ENCODE results near the gene S100A1. TPM values are rescaled to one million over a fixed set of nuclear protein-coding genes. Genes with fewer than 3 reads are reported as not detected.

S100A1 gene
- total and polyA plus RNA-seq, 2 of the 8 experiments (the other 6 are each of a cell fraction or from before 2014, with no cell fraction given): 2.0 TPM; not detected in 1

DNA sequence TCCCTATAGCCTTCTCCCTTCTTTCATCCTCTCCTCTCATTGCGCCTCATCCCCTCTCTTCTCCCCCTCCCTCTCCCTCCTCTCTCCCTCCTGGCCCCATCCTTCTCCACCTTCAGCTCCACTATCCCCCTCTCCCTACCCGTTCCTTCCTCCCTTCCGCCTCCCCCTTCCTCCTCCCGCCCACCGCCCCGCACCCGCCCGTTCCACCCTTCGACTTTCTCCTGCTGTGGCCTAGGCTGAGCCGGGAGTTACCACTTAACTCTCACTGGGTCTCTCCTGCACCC is 51.8 kb downstream of the S100A1 start:
- H4K8ac ChIP-seq (ENCODE audit: extremely low read depth, insufficient read depth, low read length): no peak overlapping the region
- peaks cover 3 to 9% (median 6%) of the 10 kb centered on the region in 4 experiments; a peak in 6 of 7 replicates for H3K4me1 ChIP-seq (replicated peaks in 1 of 4; ENCODE audit: control insufficient read depth in 3 of 4, insufficient read depth in 4 of 4, low read length in 3 of 4)
- H2BK5ac ChIP-seq (ENCODE audit: low read depth, low read length): no peak overlapping the region
- no peak overlapping the region for H3K23ac ChIP-seq (ENCODE audit: insufficient read length)
- H3K4me3 ChIP-seq (ENCODE audit: extremely low read depth in 1 of 4, insufficient read depth in 2 of 4, low read depth in 3 of 4, low read length in 4 of 4): peak overlapping the region; percentile 38 to 76 (median 69); a peak in 7 of 8 replicates
- H3K4me2 ChIP-seq (ENCODE audit: insufficient read depth in 1 of 2, low read depth in 2 of 2, low read length in 2 of 2): peak overlapping the region; percentile 82 to 97
- H2BK15ac ChIP-seq (ENCODE audit: low read length): peak overlapping the region; percentile 9; the same call in 1 of the 2 replicates
- H2BK20ac ChIP-seq (ENCODE audit: low read length): no peak overlapping the region
- no peak overlapping the region for H3K18ac ChIP-seq (ENCODE audit: extremely low read depth, low read length)
- no CpG with 5 or more reads among the region's 10 CpGs for WGBS, 2 experiments (ENCODE audit: extremely low coverage in 1 of 2, insufficient coverage in 1 of 2, insufficient read length in 1 of 2, insufficient replicate concordance in 2 of 2, low coverage in 1 of 2, low lambda C conversion rate in 2 of 2, missing lambda C conversion rate in 1 of 2)
- no peak for TF ChIP-seq RBBP5 (IDR thresholded peaks at IDR 0.05; ENCODE audit: borderline replicate concordance, low read depth, low read length)
- no peak for TF ChIP-seq TAF7 (optimal IDR thresholded peaks at IDR 0.05; ENCODE audit: borderline replicate concordance, low read depth, low read length)
- no peak for TF ChIP-seq TEAD4 (IDR thresholded peaks at IDR 0.05; ENCODE audit: low read depth, low read length)
- no peak for TF ChIP-seq BACH1 (IDR thresholded peaks at IDR 0.05; ENCODE audit: low read length)
- TF ChIP-seq GABPA (IDR thresholded peaks at IDR 0.05; ENCODE audit: borderline replicate concordance, insufficient read depth, low read length): no peak
- TF ChIP-seq SUZ12 (IDR thresholded peaks at IDR 0.05; ENCODE audit: low read length): no peak
- TF ChIP-seq JUN (IDR thresholded peaks at IDR 0.05; ENCODE audit: low read depth, low read length): no peak
- TF ChIP-seq PHF8 (conservative IDR thresholded peaks at IDR 0.05; ENCODE audit: low read depth, low read length): no peak
- no peak for TF ChIP-seq SP2 (IDR thresholded peaks at IDR 0.05; ENCODE audit: low read length)
- no peak for TF ChIP-seq CHD1 (IDR thresholded peaks at IDR 0.05; ENCODE audit: low read depth, low read length)
- no peak for TF ChIP-seq NANOG (IDR thresholded peaks at IDR 0.05; ENCODE audit: insufficient read depth, low read depth, low read length, poor library complexity, severe bottlenecking)
- POLR2A ChIA-PET (ENCODE audit: partially characterized antibody): interaction anchor here (0.6 to 3.3 kb wide), 11 partner anchors 17 to 311 kb away, joined by 3 to 17 read pairs (median 5); partner anchors contain the start of genes CHTOP, INTS3, RPS27 and S100A13
- FAIRE-seq (no peak), DNase-seq (ENCODE audit: low read depth in 1 of 2, low spot score in 2 of 2) (no peak)
- peaks cover 0 to 21% (median 9%) of the 10 kb centered on the region in 4 experiments; a peak in 5 of 7 replicates for H3K27me3 ChIP-seq (replicated peaks in 1 of 4; ENCODE audit: control insufficient read depth in 3 of 4, extremely low read depth in 1 of 4, insufficient read depth in 3 of 4, low read length in 3 of 4)
- no peaks in the 10 kb centered on the region for H3K36me3 ChIP-seq (ENCODE audit: control insufficient read depth in 2 of 4, insufficient read depth in 4 of 4, low read length in 3 of 4)
- H3K4ac ChIP-seq (replicated peaks; ENCODE audit: insufficient read length, low read depth, low read length): no peak overlapping the region
- peak overlapping the region; percentile 59 for H2BK120ac ChIP-seq (replicated peaks; ENCODE audit: low read depth, low read length)
- H3K9ac ChIP-seq (replicated peaks in 1 of 4; ENCODE audit: extremely low read depth in 1 of 4, low read depth in 3 of 4, low read length in 3 of 4): no peak overlapping the region
- H2AK5ac ChIP-seq (ENCODE audit: low read depth, low read length): no peak overlapping the region
- H3K9me3 ChIP-seq (ENCODE audit: insufficient read depth in 2 of 2, low read depth in 1 of 2, low read length in 1 of 2): no peaks in the 10 kb centered on the region
- H2BK12ac ChIP-seq (ENCODE audit: low read depth, low read length): peak overlapping the region; percentile 98; the same call in 1 of the 2 replicates
- H4K5ac ChIP-seq (ENCODE audit: insufficient read length, low read depth, low read length): peak overlapping the region; percentile 58
- no peak overlapping the region for H4K91ac ChIP-seq (replicated peaks; ENCODE audit: insufficient read length, low read length)
- H4K20me1 ChIP-seq (replicated peaks in 1 of 2; ENCODE audit: control insufficient read depth in 1 of 2, insufficient read depth in 2 of 2, low read length in 2 of 2): no peaks in the 10 kb centered on the region
- no peaks in the 10 kb centered on the region for H3K79me2 ChIP-seq (ENCODE audit: control insufficient read depth in 1 of 2, insufficient read depth in 2 of 2, low read length in 2 of 2)
- H3K56ac ChIP-seq (replicated peaks; ENCODE audit: insufficient read length, low read depth, low read length): no peak overlapping the region
- 0 out of 2 replicates have a peak overlapping the region, but pooled peaks have one; percentile 36 for H2AFZ ChIP-seq (ENCODE audit: low read length)
- no peaks in the 10 kb centered on the region for H3K79me1 ChIP-seq (ENCODE audit: low read depth, low read length)
- CTCF ChIA-PET (ENCODE audit: partially characterized antibody): interaction anchor here (0.7 to 14.0 kb wide), 11 partner anchors 31 to 495 kb away, joined by 3 to 190 read pairs (median 4); no protein-coding TSS in a partner anchor
- peaks cover 26% of the 10 kb centered on the region for H3K23me2 ChIP-seq (ENCODE audit: low read depth, low read length)
- H3K14ac ChIP-seq (ENCODE audit: insufficient read length): no peak overlapping the region
- no peak overlapping the region for H3K27ac ChIP-seq (ENCODE audit: low read depth, low read length)

Data from H1 (cell line).